H1 (cell line): ENCODE results near the gene PHF24.

Source experiments
- CHD1 ChIP-seq: IDR thresholded peaks from 2 replicates; pipeline ENCODE4 v1.6.1; 2012; ENCODE audit warnings: low read depth, low read length, improper control_type of control experiment
- POLR2A ChIP-seq, 2 experiments: IDR thresholded peaks; 1 replicate in 1 of 2; 2 replicates in 1 of 2; pipeline ENCODE4 v1.6.1; 2011; ENCODE audit warnings: low read depth in 2 of 2, low read length in 2 of 2, mild to moderate bottlenecking in 2 of 2; ENCODE audit errors: control extremely low read depth in 1 of 2
- TF ChIP-seq, protein P1 (sequence below): IDR thresholded peaks from 2 replicates; pipeline ENCODE4 v1.6.1; 2011; ENCODE audit warnings: low read depth, mild to moderate bottlenecking, low read length; ENCODE audit not compliant: insufficient read depth
- TF ChIP-seq, protein P2 (sequence below), 3 experiments: IDR thresholded peaks; 1 replicate in 2 of 3; 2 replicates in 1 of 3; pipeline versions ENCODE4 v1.5.1 to v1.6.1; 2011; ENCODE audit warnings: low read length in 3 of 3, mild to moderate bottlenecking in 3 of 3, inconsistent platforms in 2 of 3, low read depth in 1 of 3, moderate library complexity in 1 of 3; ENCODE audit not compliant: insufficient read depth in 1 of 3; ENCODE audit errors: control extremely low read depth in 1 of 3

DNA sequence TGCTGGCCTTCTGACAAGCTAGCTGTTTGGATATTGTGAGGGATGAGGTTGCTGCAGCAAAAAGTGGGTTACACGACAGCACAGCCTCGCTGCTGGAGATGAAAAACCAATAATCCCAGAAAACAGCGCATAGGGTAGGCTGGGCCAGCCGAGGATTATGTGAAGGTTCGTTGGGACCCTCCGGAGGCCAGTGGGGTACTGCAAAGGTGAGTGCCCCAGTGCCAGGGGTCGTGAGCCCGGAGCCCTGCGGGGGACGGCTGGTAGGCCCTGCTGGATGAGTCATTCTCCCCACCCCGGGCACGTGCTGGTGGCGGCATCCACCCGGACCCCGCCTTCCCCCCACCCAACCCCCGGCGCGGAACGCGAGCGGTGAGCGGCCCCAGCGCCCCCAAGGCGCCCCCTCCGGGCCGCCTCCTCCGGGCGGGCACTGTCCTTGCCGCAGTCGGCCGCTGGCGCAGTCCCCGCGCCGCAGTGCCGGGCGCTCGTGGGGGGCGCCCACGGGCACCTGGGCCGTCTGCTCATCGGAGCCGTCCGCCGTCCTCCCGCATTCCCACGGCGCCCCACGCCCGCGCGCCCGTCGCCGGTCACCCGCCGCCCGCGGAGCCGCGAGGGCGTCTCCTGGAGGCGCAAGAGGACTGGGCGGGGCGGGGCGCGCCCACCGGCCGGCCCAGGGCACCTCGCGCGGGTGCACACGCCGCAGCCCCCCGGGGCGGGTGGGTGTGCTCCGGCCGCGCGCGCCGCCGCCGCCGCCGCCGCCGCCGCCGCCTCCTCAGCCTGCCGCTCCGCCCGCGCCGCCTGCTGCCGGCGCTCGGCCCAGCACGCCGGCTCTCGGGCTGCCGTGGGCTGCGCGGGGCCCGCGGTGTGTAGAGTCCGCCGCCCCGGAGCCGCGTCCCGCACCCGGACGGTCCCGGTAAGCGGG is at the start of gene PHF24:
- TF ChIP-seq POLR2A (IDR thresholded peaks at IDR 0.05; ENCODE audit: control extremely low read depth in 1 of 2, low read depth in 2 of 2, low read length in 2 of 2) (no peak), CHD1 (no peak)
- TF ChIP-seq, protein P1, sequence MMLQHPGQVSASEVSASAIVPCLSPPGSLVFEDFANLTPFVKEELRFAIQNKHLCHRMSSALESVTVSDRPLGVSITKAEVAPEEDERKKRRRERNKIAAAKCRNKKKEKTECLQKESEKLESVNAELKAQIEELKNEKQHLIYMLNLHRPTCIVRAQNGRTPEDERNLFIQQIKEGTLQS, result no peak
- TF ChIP-seq, protein P2, sequence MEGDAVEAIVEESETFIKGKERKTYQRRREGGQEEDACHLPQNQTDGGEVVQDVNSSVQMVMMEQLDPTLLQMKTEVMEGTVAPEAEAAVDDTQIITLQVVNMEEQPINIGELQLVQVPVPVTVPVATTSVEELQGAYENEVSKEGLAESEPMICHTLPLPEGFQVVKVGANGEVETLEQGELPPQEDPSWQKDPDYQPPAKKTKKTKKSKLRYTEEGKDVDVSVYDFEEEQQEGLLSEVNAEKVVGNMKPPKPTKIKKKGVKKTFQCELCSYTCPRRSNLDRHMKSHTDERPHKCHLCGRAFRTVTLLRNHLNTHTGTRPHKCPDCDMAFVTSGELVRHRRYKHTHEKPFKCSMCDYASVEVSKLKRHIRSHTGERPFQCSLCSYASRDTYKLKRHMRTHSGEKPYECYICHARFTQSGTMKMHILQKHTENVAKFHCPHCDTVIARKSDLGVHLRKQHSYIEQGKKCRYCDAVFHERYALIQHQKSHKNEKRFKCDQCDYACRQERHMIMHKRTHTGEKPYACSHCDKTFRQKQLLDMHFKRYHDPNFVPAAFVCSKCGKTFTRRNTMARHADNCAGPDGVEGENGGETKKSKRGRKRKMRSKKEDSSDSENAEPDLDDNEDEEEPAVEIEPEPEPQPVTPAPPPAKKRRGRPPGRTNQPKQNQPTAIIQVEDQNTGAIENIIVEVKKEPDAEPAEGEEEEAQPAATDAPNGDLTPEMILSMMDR (IDR thresholded peaks at IDR 0.05; ENCODE audit: control extremely low read depth in 1 of 3, insufficient read depth in 1 of 3, low read depth in 1 of 3, low read length in 3 of 3), result peak in 2 of 3 experiments; percentile 6 to 10; a peak in 2 of 4 replicates
